Uterus (tissue), 4 donors: ENCODE results near the gene NADSYN1. TPM values are rescaled to one million over a fixed set of nuclear protein-coding genes. Genes with fewer than 3 reads are reported as not detected.

ENCODE experiments used
- DNase-seq, 2 donors: peaks; one replicate each; pipeline ENCODE4 v3.0.0-alpha.2; 2019 to 2020
- H3K27ac ChIP-seq, 2 donors: fragments of 200-600 bp; sonication (generic); 1 replicate in 1 of 2; 2 replicates in 1 of 2; pipeline ENCODE4 v1.5.1; 2016 to 2018
- H3K27me3 ChIP-seq, 2 donors: fragments of 200-600 bp; sonication (generic); one replicate each; pipeline ENCODE4 v1.5.1; 2018 to 2019; ENCODE audit warnings: control low read depth in 1 of 2
- H3K36me3 ChIP-seq, 2 donors: fragments of 200-600 bp; sonication (generic); one replicate each; pipeline ENCODE4 v1.5.1; 2019; ENCODE audit warnings: control low read depth in 1 of 2
- H3K4me1 ChIP-seq, 2 donors: fragments of 200-600 bp; sonication (generic); one replicate each; pipeline ENCODE4 v1.5.1; 2018 to 2019; ENCODE audit warnings: control low read depth in 1 of 2
- H3K4me3 ChIP-seq, 2 donors: fragments of 200-600 bp; sonication (generic); 1 replicate in 1 of 2; 2 replicates in 1 of 2; pipeline ENCODE4 v1.5.1; 2018 to 2019; ENCODE audit warnings: mild to moderate bottlenecking in 1 of 2
- H3K9me3 ChIP-seq, 2 donors: fragments of 200-600 bp; sonication (generic); one replicate each; pipeline ENCODE4 v1.5.1; 2019; ENCODE audit warnings: control low read depth in 1 of 2
- CTCF ChIP-seq, 4 experiments: fragments of 200-600 bp in 2 of 4; fragments of 450-650 bp in 2 of 4; sonication (generic) in 2 of 4; IDR thresholded peaks; one replicate each; pipeline ENCODE4 v1.5.1; 2016 to 2019; ENCODE audit warnings: antibody characterized with exemption in 4 of 4, mild to moderate bottlenecking in 2 of 4, moderate library complexity in 1 of 4
- POLR2A ChIP-seq, 2 donors: fragments of 450-650 bp; IDR thresholded peaks; one replicate each; pipeline ENCODE4 v1.6.1; 2016; ENCODE audit warnings: antibody characterized with exemption in 2 of 2, mild to moderate bottlenecking in 1 of 2, moderate library complexity in 1 of 2
- intact Hi-C: fragments of 100-400 bp; cut with DNase I; formaldehyde crosslinking; loops from one replicate; pipeline ENCODE4 v1.15.1; 2023; ENCODE audit warnings: low total_unique reads
- total RNA-seq, 4 donors: library from RNA; depleted of rRNA in 3 of 4; stranded (reverse); fragments of >200 nt in 3 of 4; gene quantifications; one replicate each; pipeline versions ENCODE4 v1.1.0 to v1.2.4, GENCODE V29; 2014 to 2023
- donor health status: DM: yes; HTN: yes; CAD: no.

NADSYN1 gene
- 10 to 100 TPM; 20.0 to 73.0 (median 32.8) TPM for total RNA-seq

GRCh38 chr11:71453037-71453917, at the start of gene NADSYN1:
Gene NADSYN1, plus strand, starts transcription at chr11:71453203. Its CDS starts 94 bp downstream, at chr11:71453297.
- DNase-seq = peak; percentile 97 to 98
- no peak for TF ChIP-seq CTCF (IDR thresholded peaks at IDR 0.05)
- TF ChIP-seq POLR2A (IDR thresholded peaks at IDR 0.05) = peak in 1 of 2 donors; percentile 61
- peak within 1 kb of the TSS; percentile 81 to 98 for H3K4me3 ChIP-seq
- no peaks in the 10 kb centered on the region for H3K27me3 ChIP-seq
- H3K4me1 ChIP-seq = no peaks in the 10 kb centered on the region
- peak within 1 kb of the TSS; percentile 56 to 85 for H3K27ac ChIP-seq
- H3K9me3 ChIP-seq = no peaks in the 10 kb centered on the region
- intact Hi-C loops = no loop called here
- no peaks in the 10 kb centered on the region for H3K36me3 ChIP-seq

GRCh38 chr11:71404209-71404608, 48.8 kb upstream of the NADSYN1 start:
- Histone ChIP-seq H3K36me3 (no peaks in the 10 kb centered on the region), H3K27me3 (no peaks in the 10 kb centered on the region), H3K27ac (no peak overlapping the region), H3K4me1 (no peaks in the 10 kb centered on the region), H3K4me3 (no peak overlapping the region), H3K9me3 (no peaks in the 10 kb centered on the region)
- no peak for DNase-seq
- TF ChIP-seq POLR2A (IDR thresholded peaks at IDR 0.05) (no peak), CTCF (IDR thresholded peaks at IDR 0.05) (no peak)
- intact Hi-C loops = no loop called here

- TF ChIP-seq POLR2A (IDR thresholded peaks at IDR 0.05) (no peak), CTCF (IDR thresholded peaks at IDR 0.05) (no peak)
- intact Hi-C loops = no loop called here
- H3K4me3 ChIP-seq = no peak overlapping the region
- H3K9me3 ChIP-seq = no peaks in the 10 kb centered on the region
- DNase-seq = no peak
- H3K27ac ChIP-seq = no peak overlapping the region
- no peaks in the 10 kb centered on the region for H3K36me3 ChIP-seq
- H3K27me3 ChIP-seq = no peaks in the 10 kb centered on the region
- no peaks in the 10 kb centered on the region for H3K4me1 ChIP-seq
Observed at GRCh38 chr11:71406681-71407080, 46.3 kb upstream of the NADSYN1 start.

DNA sequence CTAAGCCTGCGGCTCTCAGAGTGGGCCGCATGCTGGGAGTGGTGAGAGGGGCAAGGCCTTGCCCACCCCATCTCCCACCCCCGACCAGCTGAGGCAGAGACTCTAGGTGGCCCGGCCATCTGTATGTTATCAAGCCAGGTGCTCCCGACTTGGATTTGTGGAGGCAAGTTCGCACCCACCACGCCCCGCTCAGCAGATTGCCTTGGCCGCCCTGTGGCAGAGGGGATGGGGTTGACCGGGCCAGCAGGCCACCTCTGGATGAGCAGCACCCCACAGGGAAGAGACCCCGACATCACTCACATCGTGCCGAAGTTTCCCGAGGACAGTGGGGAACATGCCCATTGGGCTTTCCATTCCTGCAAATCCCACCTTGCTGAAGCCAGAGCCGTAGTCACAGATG, 45.6 kb upstream of the NADSYN1 start:
- Histone ChIP-seq H3K36me3 (no peaks in the 10 kb centered on the region), H3K27me3 (no peaks in the 10 kb centered on the region), H3K4me1 (no peaks in the 10 kb centered on the region), H3K27ac (no peak overlapping the region), H3K4me3 (no peak overlapping the region), H3K9me3 (no peaks in the 10 kb centered on the region)
- TF ChIP-seq POLR2A (IDR thresholded peaks at IDR 0.05) (no peak), CTCF (IDR thresholded peaks at IDR 0.05) (no peak)
- DNase-seq = no peak
- intact Hi-C loops = no loop called here

DNA sequence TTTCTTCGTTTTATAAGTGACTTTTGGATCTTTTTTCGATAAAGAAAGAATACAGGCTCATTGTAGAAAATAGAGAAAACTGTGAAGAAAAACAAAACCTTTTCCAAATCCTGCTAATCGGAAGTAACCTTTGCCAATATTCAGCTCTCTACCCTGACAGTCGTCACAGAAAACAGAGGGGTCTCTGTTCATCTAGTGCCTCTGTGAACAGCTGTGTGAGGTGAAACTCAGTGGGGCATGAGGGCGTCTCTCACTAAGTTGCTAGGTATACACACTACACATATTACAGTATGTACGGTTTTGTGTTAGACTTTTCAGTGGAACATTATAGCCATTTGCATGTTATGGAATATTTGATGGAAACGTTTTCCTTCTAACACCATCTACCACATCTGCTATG, 44.2 kb upstream of the NADSYN1 start:
- Histone ChIP-seq H3K36me3 (no peaks in the 10 kb centered on the region), H3K27me3 (no peaks in the 10 kb centered on the region), H3K4me1 (no peaks in the 10 kb centered on the region), H3K9me3 (no peaks in the 10 kb centered on the region), H3K4me3 (no peak overlapping the region), H3K27ac (no peak overlapping the region)
- DNase-seq = no peak
- TF ChIP-seq CTCF (IDR thresholded peaks at IDR 0.05) = no peak
- no peak for TF ChIP-seq POLR2A (IDR thresholded peaks at IDR 0.05)
- intact Hi-C loops = no loop called here
